WTC11 (cell line): ENCODE measurements around the gene ANKRD17.

Source experiments
- CTCF ChIP-seq: fragments of 200-600 bp; IDR thresholded peaks from 2 replicates; pipeline ENCODE4 v1.8.0; 2022; ENCODE audit warnings: antibody characterized with exemption
- SP1 ChIP-seq: sonication (generic); formaldehyde crosslinking; conservative IDR thresholded peaks from 2 replicates; pipeline ENCODE4 v1.8.1; 2022; ENCODE audit warnings: missing genetic modification reagents
- USF2 ChIP-seq: sonication (generic); formaldehyde crosslinking; IDR thresholded peaks from 2 replicates; pipeline ENCODE4 v1.8.1; 2023; ENCODE audit warnings: mild to moderate bottlenecking, missing genetic modification reagents, moderate library complexity
- ZNF263 ChIP-seq: sonication (generic); formaldehyde crosslinking; IDR thresholded peaks from 2 replicates; pipeline ENCODE4 v1.8.1; 2022; ENCODE audit warnings: low read depth, mild to moderate bottlenecking, moderate library complexity, missing genetic modification reagents
- ZNF423 ChIP-seq: fragments of 250-450 bp; sonication (Bioruptor Pico); IDR thresholded peaks from 2 replicates; pipeline ENCODE4 v2.1.2; 2022; ENCODE audit warnings: mild to moderate bottlenecking, moderate library complexity

- TF ChIP-seq SP1 (CRISPR knock-in tag), result no peak
- TF ChIP-seq ZNF423 (CRISPR knock-in tag), result no peak
- no peak for TF ChIP-seq CTCF
- TF ChIP-seq ZNF263, result no peak
- no peak for TF ChIP-seq USF2 (CRISPR knock-in tag)
Measured at GRCh38 chr4:73244945-73245601, 13.5 kb downstream of the ANKRD17 start.
